Measurements from ENCODE around the gene BLOC1S5. TPM values are rescaled to one million over a fixed set of nuclear protein-coding genes. Genes with fewer than 3 reads are reported as not detected.

BLOC1S5 gene
- total RNA-seq, 1 donor from 2014 or later: 10.8 TPM

DNA sequence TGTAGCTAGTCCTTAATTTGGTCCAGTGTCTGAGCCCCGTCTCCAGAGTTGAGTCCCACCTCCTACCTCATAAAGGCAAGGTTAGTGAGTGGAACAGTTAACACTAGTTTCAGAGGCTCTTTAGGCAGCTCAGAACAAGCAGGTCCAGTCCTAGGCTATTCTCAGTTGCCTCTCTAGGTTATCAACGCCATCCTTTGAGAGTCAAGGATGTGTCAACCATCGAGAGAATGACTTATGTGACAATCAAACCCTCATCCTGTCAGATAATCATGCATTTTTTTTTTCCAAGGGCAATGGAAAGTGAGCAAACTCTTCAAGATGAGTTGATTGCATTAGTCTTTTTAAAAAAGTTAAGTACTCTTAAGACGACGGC lies 89.6 kb downstream of the BLOC1S5 start:
- intact Hi-C loops (cut with DNase I): loop anchor here (2.0 kb wide), 1 partner anchor 64 kb away; the partner anchor contains the start of gene TXNDC5

DNA sequence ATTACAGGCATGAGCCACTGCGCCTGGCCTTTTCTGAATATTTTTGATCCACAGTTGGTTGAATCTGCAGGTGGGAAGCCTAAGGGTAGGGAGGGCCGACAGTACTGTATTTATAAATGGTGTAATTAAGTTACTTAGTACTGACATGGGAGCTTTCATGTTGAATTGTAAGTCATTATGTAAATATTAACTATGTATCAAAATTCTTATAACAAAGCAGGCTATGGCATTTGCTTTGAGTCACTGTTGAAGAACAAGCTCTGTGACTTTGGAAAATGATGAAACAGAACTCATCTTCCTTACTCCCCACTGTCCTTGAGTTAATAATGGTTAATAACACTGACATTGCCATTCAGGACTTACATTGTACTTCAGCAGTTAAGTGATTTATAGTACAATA lies 90.6 kb downstream of the BLOC1S5 start:
- DNase-seq (ENCODE audit: low spot score): no peak
- intact Hi-C loops (cut with DNase I): no loop called here

More for the DNA sequence above, 89.6 kb downstream of the BLOC1S5 start:
- DNase-seq (ENCODE audit: low spot score): no peak

DNA sequence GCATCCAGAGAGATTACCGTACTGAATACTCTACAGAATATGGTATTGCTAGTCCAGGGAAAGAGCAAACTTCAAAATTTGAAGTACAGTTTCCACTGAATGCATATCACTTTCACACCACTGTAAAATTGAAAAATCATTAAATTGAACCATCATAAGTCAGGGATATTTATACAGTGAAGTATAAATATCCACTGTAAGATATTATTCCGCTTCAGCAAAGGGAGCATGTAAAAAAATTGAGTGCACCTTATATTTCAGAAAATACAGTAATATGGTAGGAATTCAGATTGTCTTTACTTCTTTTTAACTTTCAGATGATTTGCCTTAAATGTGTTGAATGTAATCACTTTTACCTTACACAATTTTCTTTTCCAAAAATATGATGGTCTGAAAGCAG lies 92.7 kb downstream of the BLOC1S5 start:
- no peak for DNase-seq (ENCODE audit: low spot score)
- intact Hi-C loops (cut with DNase I): no loop called here

DNA sequence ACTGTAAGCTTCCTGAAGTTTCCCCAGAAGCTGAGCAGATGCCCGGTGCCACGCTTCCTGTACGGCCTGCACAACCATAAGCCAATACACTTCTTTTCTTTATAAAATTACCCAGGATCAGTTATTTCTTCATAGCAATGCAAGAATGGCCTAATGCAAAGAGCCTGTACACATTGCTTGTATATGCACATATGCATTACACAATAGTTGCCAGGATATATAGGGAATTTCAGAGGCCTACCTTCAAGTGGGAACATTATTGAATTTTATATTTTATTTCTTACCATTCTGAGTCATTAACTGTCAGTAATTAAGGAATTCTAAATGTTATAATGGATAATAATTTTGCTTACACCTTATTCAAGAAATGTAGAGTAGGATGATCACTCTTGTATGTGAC lies 93.6 kb downstream of the BLOC1S5 start:
- DNase-seq (ENCODE audit: low spot score): no peak
- intact Hi-C loops (cut with DNase I): no loop called here

Other genes with a start within 250 kb of the BLOC1S5 start
- gene TXNDC5, start 153.6 kb downstream of the BLOC1S5 start, total RNA-seq: 50.8 TPM
- gene EEF1E1, start 38.2 kb upstream of the BLOC1S5 start, total RNA-seq: 15.9 TPM

All from cardiac septum (tissue), 1 donor.